Breast epithelium (tissue), 4 donors: ENCODE measurements around the gene U2AF1. TPM values are rescaled to one million over a fixed set of nuclear protein-coding genes. Genes with fewer than 3 reads are reported as not detected.
"Not testable (repeated sequence)": the region's sequence is repeated elsewhere in the genome, so short reads cannot be mapped to it uniquely, and the experiment has no call there.

Source experiments
- DNase-seq, 2 donors: peaks; one replicate each; pipeline ENCODE4 v3.0.0-alpha.2; 2019; ENCODE audit warnings: low spot score in 2 of 2
- H3K27ac ChIP-seq, 2 donors: fragments of 200-600 bp; sonication (generic) in 1 of 2; one replicate each; pipeline ENCODE4 v1.5.1; 2016 to 2019; ENCODE audit warnings: mild to moderate bottlenecking in 1 of 2
- H3K27me3 ChIP-seq, 2 donors: fragments of 200-600 bp; sonication (generic) in 1 of 2; one replicate each; pipeline versions ENCODE4 v1.5.1 to v1.6.0; 2017 to 2019; ENCODE audit warnings: control low read depth in 1 of 2, mild to moderate bottlenecking in 1 of 2
- H3K36me3 ChIP-seq: fragments of 200-600 bp; one replicate; pipeline ENCODE4 v1.5.1; 2019
- H3K4me1 ChIP-seq, 2 donors: fragments of 200-600 bp; sonication (generic); one replicate each; pipeline ENCODE4 v1.5.1; 2016 to 2019; ENCODE audit warnings: control low read depth in 1 of 2
- H3K4me3 ChIP-seq, 3 donors: fragments of 200-600 bp; sonication (generic); 1 replicate in 2 of 3; 2 replicates in 1 of 3; pipeline ENCODE4 v1.5.1; 2016 to 2019; ENCODE audit warnings: mild to moderate bottlenecking in 3 of 3, moderate library complexity in 2 of 3
- H3K9me3 ChIP-seq, 2 donors: fragments of 200-600 bp; sonication (generic) in 1 of 2; one replicate each; pipeline ENCODE4 v1.5.1; 2016 to 2019; ENCODE audit warnings: control low read depth in 1 of 2
- intact Hi-C: fragments of 100-400 bp; cut with DNase I; formaldehyde crosslinking; loops from one replicate; pipeline ENCODE4 v1.15.1; 2023; ENCODE audit warnings: low total_unique reads
- total RNA-seq, 3 donors: library from RNA; depleted of rRNA; stranded (reverse); fragments of >200 nt; gene quantifications; one replicate each; pipeline ENCODE4 v1.1.0, GENCODE V29; 2016

U2AF1 gene
- 10 to 100 TPM; 43.0 to 66.9 (median 43.6) TPM for total RNA-seq

GRCh38 chr21:43106965-43107793, at the start of gene U2AF1:
Gene U2AF1, minus strand, starts transcription at chr21:43107570. Its CDS starts 76 bp downstream, at chr21:43107494.
- intact Hi-C loops, H3K9me3 ChIP-seq, H3K4me1 ChIP-seq, H3K36me3 ChIP-seq, H3K27me3 ChIP-seq: not testable (repeated sequence)
- peak within 1 kb of the TSS; percentile 65 to 84 for H3K27ac ChIP-seq
- peak within 1 kb of the TSS in 2 of 3 donors; percentile 64 to 65 for H3K4me3 ChIP-seq
- DNase-seq: peak; percentile 53 to 62

- H3K27me3 ChIP-seq, intact Hi-C loops, H3K9me3 ChIP-seq, H3K4me1 ChIP-seq, H3K4me3 ChIP-seq, H3K36me3 ChIP-seq, H3K27ac ChIP-seq, DNase-seq: not testable (repeated sequence)
Observed at GRCh38 chr21:43153601-43154000, 46.2 kb upstream of the U2AF1 start.

- intact Hi-C loops, H3K9me3 ChIP-seq, H3K27me3 ChIP-seq, H3K4me3 ChIP-seq, H3K27ac ChIP-seq, DNase-seq, H3K4me1 ChIP-seq, H3K36me3 ChIP-seq: not testable (repeated sequence)
Observed at GRCh38 chr21:43149344-43149743, 42.0 kb upstream of the U2AF1 start.

- intact Hi-C loops, H3K4me3 ChIP-seq, H3K27ac ChIP-seq, DNase-seq, H3K27me3 ChIP-seq, H3K36me3 ChIP-seq, H3K9me3 ChIP-seq, H3K4me1 ChIP-seq: not testable (repeated sequence)
Observed at GRCh38 chr21:43147999-43148398, 40.6 kb upstream of the U2AF1 start.

GRCh38 chr21:43146637-43147036, 39.3 kb upstream of the U2AF1 start:
- H3K27ac ChIP-seq, DNase-seq, intact Hi-C loops, H3K27me3 ChIP-seq, H3K4me3 ChIP-seq, H3K4me1 ChIP-seq, H3K9me3 ChIP-seq, H3K36me3 ChIP-seq: not testable (repeated sequence)

GRCh38 chr21:43141407-43141806, 34.0 kb upstream of the U2AF1 start:
- H3K4me1 ChIP-seq, H3K27ac ChIP-seq, H3K9me3 ChIP-seq, DNase-seq, H3K4me3 ChIP-seq, H3K27me3 ChIP-seq, intact Hi-C loops, H3K36me3 ChIP-seq: not testable (repeated sequence)

- H3K4me1 ChIP-seq, H3K36me3 ChIP-seq, H3K4me3 ChIP-seq, DNase-seq, H3K27me3 ChIP-seq, H3K27ac ChIP-seq, intact Hi-C loops, H3K9me3 ChIP-seq: not testable (repeated sequence)
Observed at GRCh38 chr21:43138944-43139343, 31.6 kb upstream of the U2AF1 start.

- H3K4me1 ChIP-seq, H3K4me3 ChIP-seq, DNase-seq, H3K27me3 ChIP-seq, H3K27ac ChIP-seq, intact Hi-C loops, H3K9me3 ChIP-seq, H3K36me3 ChIP-seq: not testable (repeated sequence)
Observed at GRCh38 chr21:43134520-43134919, 27.1 kb upstream of the U2AF1 start.

GRCh38 chr21:43130094-43130493, 22.7 kb upstream of the U2AF1 start:
- H3K36me3 ChIP-seq, DNase-seq, H3K4me1 ChIP-seq, H3K9me3 ChIP-seq, H3K4me3 ChIP-seq, H3K27me3 ChIP-seq, H3K27ac ChIP-seq, intact Hi-C loops: not testable (repeated sequence)

GRCh38 chr21:43115956-43116355, 8.6 kb upstream of the U2AF1 start:
- H3K27ac ChIP-seq, H3K36me3 ChIP-seq, H3K27me3 ChIP-seq, H3K9me3 ChIP-seq, H3K4me1 ChIP-seq, intact Hi-C loops, DNase-seq, H3K4me3 ChIP-seq: not testable (repeated sequence)

GRCh38 chr21:43114483-43114882, 7.1 kb upstream of the U2AF1 start:
- H3K4me1 ChIP-seq, H3K36me3 ChIP-seq, H3K9me3 ChIP-seq, H3K27me3 ChIP-seq, DNase-seq, H3K27ac ChIP-seq, H3K4me3 ChIP-seq, intact Hi-C loops: not testable (repeated sequence)

- intact Hi-C loops: not testable (repeated sequence)
Observed at GRCh38 chr21:43109006-43109405, 1.6 kb upstream of the U2AF1 start.

GRCh38 chr21:43108177-43108576, 807 bp upstream of the U2AF1 start:
- H3K4me3 ChIP-seq, H3K27ac ChIP-seq, H3K9me3 ChIP-seq, DNase-seq, intact Hi-C loops, H3K36me3 ChIP-seq, H3K27me3 ChIP-seq, H3K4me1 ChIP-seq: not testable (repeated sequence)

More at GRCh38 chr21:43109006-43109405, 1.6 kb upstream of the U2AF1 start:
- not testable (repeated sequence) for DNase-seq, H3K27ac ChIP-seq, H3K4me3 ChIP-seq, H3K36me3 ChIP-seq, H3K27me3 ChIP-seq, H3K4me1 ChIP-seq, H3K9me3 ChIP-seq

- intact Hi-C loops, H3K9me3 ChIP-seq, H3K4me1 ChIP-seq, DNase-seq, H3K4me3 ChIP-seq, H3K27ac ChIP-seq, H3K27me3 ChIP-seq, H3K36me3 ChIP-seq: not testable (repeated sequence)
Observed at GRCh38 chr21:43107794-43108137, 396 bp upstream of the U2AF1 start.
